A673 (cell line): ENCODE data around the gene TLE6. TPM values are rescaled to one million over a fixed set of nuclear protein-coding genes. Genes with fewer than 3 reads are reported as not detected.

Source experiments
- BruUV-seq: library from RNA; stranded (reverse); fragments of 400-500 nt; replicated peaks from 2 replicates; lab custom pipeline; 2021; lab: Mats Ljungman, UMichigan
- CTCF ChIA-PET: fragments of 300-600 bp; sonication (Branson Sonifier 250); formaldehyde crosslinking; loops from one replicate; lab custom pipeline; 2022; ENCODE audit warnings: antibody characterized with exemption; lab: Charles Lee
- POLR2A ChIA-PET: fragments of 300-600 bp; sonication (Branson Sonifier 250); formaldehyde crosslinking; loops from one replicate; lab custom pipeline; 2022; ENCODE audit warnings: antibody characterized with exemption; ENCODE audit not compliant: low non-redundant PET; lab: Charles Lee
- DNase-seq: peaks from one replicate; pipeline ENCODE4 v3.0.0-alpha.2; 2015; ENCODE audit warnings: low spot score
- H3K27ac ChIP-seq: fragments of 200-600 bp; sonication (generic); 2 replicates; pipeline ENCODE4 v1.5.1; 2016; ENCODE audit warnings: mixed run types, low read depth, mild to moderate bottlenecking, mixed read lengths, antibody characterized with exemption, low read length; ENCODE audit not compliant: poor library complexity, severe bottlenecking
- H3K27me3 ChIP-seq: fragments of 200-600 bp; sonication (generic); replicated peaks from 2 replicates; pipeline ENCODE4 v1.6.1; 2017; ENCODE audit warnings: mixed run types, low read depth, mild to moderate bottlenecking, mixed read lengths, antibody characterized with exemption, low read length; ENCODE audit not compliant: insufficient read depth, poor library complexity
- H3K36me3 ChIP-seq: fragments of 200-600 bp; sonication (generic); 2 replicates; pipeline ENCODE4 v1.6.1; 2016; ENCODE audit warnings: mixed run types, mild to moderate bottlenecking, mixed read lengths, antibody characterized with exemption, low read length; ENCODE audit not compliant: insufficient read depth, poor library complexity, severe bottlenecking
- H3K4me1 ChIP-seq: fragments of 200-600 bp; sonication (generic); 2 replicates; pipeline ENCODE4 v1.6.1; 2017; ENCODE audit warnings: mixed run types, mild to moderate bottlenecking, mixed read lengths, antibody characterized with exemption, low read length; ENCODE audit not compliant: insufficient read depth, poor library complexity, severe bottlenecking
- H3K4me3 ChIP-seq: fragments of 200-600 bp; sonication (generic); 2 replicates; pipeline ENCODE4 v1.5.1; 2016; ENCODE audit warnings: low read depth, mixed run types, mild to moderate bottlenecking, mixed read lengths, low read length; ENCODE audit not compliant: poor library complexity, severe bottlenecking
- H3K9me3 ChIP-seq: fragments of 200-600 bp; sonication (generic); 2 replicates; pipeline ENCODE4 v1.6.1; 2016; ENCODE audit warnings: mixed run types, low read depth, mild to moderate bottlenecking, mixed read lengths, antibody characterized with exemption, low read length; ENCODE audit not compliant: poor library complexity, severe bottlenecking
- EZH2 ChIP-seq: fragments of 200-600 bp; sonication (generic); IDR thresholded peaks from 2 replicates; pipeline ENCODE4 v1.6.1; 2017; ENCODE audit warnings: borderline replicate concordance, low read depth, mild to moderate bottlenecking, mixed read lengths, antibody characterized with exemption, low read length; ENCODE audit not compliant: poor library complexity, severe bottlenecking
- intact Hi-C: fragments of 100-400 bp; cut with micrococcal nuclease; formaldehyde crosslinking; loops from one replicate; pipeline ENCODE4 v1.10.0; 2022; ENCODE audit not compliant: unreplicated experiment
- total RNA-seq: library from RNA; stranded (reverse); gene quantifications from 2 replicates; pipeline ENCODE4 v1.2.3, GENCODE V29; 2021
- TF ChIP-seq, protein P1 (sequence below): fragments of 300-800, 200-600 bp; sonication (generic); conservative IDR thresholded peaks from 2 replicates; pipeline ENCODE4 v1.5.1; 2017; ENCODE audit warnings: low read depth, mild to moderate bottlenecking, antibody characterized with exemption, low read length, moderate library complexity, mixed read lengths

Gene TLE6
- total RNA-seq, 1 experiment from 2014 or later = not detected

DNA sequence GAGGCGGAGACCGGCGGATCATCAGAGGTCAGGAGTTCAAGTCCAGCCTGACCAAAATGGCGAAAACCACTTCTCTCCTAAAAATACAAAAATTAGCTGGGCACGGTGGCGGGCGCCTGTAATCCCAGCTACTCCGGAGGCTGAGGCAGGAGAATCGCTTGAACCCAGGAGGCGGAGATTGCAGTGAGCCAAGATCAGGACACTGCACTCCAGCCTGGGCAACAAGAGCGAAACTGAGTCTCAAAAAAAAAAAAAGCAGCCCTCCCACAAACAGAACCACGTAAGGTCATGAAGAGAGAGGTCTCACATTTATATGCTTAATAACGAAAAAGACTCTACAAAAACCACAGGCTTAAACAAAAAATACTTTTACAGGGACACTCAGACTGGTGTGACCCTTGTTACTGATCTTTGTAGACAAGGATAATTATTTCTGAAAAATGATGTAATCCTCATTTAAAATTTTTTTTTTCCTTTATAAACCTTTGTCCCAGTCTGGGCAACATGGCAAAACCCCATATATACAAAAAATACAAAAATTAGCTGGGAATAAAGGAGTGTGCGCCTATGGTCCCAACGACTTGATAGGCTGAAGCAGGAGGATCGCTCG lies 31.7 kb upstream of the TLE6 start:
- intact Hi-C loops = no loop called here
- POLR2A ChIA-PET = interaction anchor here (0.7 to 0.8 kb wide), 2 partner anchors 152 to 262 kb away, joined by 7 read pairs; no protein-coding TSS in a partner anchor

DNA sequence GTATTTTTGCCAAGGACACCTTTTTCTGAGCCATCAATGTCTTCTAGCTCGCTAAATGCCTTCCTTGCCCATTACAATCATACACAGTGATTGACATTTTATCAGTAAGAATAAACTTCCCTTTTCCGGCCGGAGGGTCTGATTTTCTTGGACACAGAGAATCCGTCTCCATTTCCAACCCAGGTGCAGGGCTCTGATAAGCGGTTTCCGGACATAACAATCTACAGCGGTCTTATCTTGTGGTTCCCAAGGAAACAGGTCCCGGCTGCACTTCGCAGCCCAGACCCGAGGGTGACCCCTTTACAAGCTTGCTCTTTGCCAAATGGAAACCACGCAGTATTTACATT lies 27.5 kb upstream of the TLE6 start:
- no peak for DNase-seq
- TF ChIP-seq EZH2 = no peak
- TF ChIP-seq, protein P1, sequence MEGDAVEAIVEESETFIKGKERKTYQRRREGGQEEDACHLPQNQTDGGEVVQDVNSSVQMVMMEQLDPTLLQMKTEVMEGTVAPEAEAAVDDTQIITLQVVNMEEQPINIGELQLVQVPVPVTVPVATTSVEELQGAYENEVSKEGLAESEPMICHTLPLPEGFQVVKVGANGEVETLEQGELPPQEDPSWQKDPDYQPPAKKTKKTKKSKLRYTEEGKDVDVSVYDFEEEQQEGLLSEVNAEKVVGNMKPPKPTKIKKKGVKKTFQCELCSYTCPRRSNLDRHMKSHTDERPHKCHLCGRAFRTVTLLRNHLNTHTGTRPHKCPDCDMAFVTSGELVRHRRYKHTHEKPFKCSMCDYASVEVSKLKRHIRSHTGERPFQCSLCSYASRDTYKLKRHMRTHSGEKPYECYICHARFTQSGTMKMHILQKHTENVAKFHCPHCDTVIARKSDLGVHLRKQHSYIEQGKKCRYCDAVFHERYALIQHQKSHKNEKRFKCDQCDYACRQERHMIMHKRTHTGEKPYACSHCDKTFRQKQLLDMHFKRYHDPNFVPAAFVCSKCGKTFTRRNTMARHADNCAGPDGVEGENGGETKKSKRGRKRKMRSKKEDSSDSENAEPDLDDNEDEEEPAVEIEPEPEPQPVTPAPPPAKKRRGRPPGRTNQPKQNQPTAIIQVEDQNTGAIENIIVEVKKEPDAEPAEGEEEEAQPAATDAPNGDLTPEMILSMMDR = no peak
- BruUV-seq = no TSS peak
- CTCF ChIA-PET = interaction anchor here (0.7 to 2.0 kb wide), 9 partner anchors 12 to 535 kb away, joined by 3 to 11 read pairs (median 6); no protein-coding TSS in a partner anchor
- Histone ChIP-seq H3K27ac (peak overlapping the region; percentile 84), H3K4me3 (peak overlapping the region; percentile 77), H3K36me3 (no peaks in the 10 kb centered on the region), H3K27me3 (no peaks in the 10 kb centered on the region), H3K4me1 (peaks cover 8% of the 10 kb centered on the region), H3K9me3 (no peaks in the 10 kb centered on the region)
- POLR2A ChIA-PET = interaction anchor here (0.6 to 0.7 kb wide), 2 partner anchors 167 to 545 kb away, joined by 3 to 5 read pairs; no protein-coding TSS in a partner anchor
- intact Hi-C loops = loop anchor here (10.0 kb wide), 1 partner anchor 305 kb away; no protein-coding TSS in a partner anchor

More for the DNA sequence above, 31.7 kb upstream of the TLE6 start:
- no peaks in the 10 kb centered on the region for H3K36me3 ChIP-seq
- H3K27ac ChIP-seq = peak overlapping the region; percentile 86
- TF ChIP-seq EZH2 = no peak
- TF ChIP-seq, protein P1 = no peak
- H3K9me3 ChIP-seq = no peaks in the 10 kb centered on the region
- CTCF ChIA-PET = no interaction called here
- BruUV-seq = TSS peak; percentile 80
- H3K4me3 ChIP-seq = peak overlapping the region; percentile 84
- peaks cover 8% of the 10 kb centered on the region for H3K4me1 ChIP-seq
- no peak for DNase-seq
- no peaks in the 10 kb centered on the region for H3K27me3 ChIP-seq

DNA sequence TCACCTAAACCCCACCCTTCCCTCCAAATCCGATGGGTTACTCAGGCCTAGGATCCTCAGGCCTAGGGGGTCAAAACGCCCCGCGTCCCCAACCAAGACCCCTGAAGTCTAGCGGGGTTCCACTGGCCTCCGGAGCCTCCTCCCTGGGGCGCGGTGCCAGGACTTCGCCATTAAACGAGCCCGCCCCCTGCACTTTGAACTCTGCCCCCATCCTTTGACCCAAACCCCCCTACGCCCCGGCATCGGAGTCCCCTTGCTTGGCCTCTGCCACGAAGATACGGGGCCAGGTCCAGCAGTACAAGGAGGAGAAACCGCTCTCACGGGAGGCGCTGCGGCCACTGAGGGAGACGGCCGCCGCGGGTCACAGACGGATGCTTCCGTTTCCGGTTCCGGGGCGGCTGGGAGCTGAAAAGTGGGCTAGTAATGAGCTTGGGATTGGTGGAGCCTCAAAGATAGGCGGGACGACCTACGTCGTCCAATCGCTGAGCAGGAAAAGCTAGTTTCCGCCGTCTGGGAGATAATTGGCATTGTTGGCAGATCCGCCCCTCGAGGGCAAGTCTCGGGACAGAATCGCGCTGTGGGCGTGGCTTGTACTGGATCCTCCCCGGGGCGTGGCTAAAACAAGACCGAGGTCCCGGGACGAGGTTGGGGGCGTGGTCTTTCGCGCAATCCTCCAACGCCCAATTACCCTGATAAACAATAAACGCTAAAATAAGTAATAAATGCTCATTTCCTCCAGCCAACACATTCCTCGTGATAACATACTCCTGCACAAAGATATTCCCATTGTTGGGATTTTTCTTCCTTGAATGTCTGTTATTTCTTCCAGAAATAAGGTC lies 26.9 kb upstream of the TLE6 start:
- Histone ChIP-seq H3K27me3 (no peaks in the 10 kb centered on the region), H3K27ac (peak overlapping the region; percentile 84), H3K4me3 (peak overlapping the region; percentile 77), H3K36me3 (no peaks in the 10 kb centered on the region), H3K4me1 (peaks cover 8% of the 10 kb centered on the region), H3K9me3 (no peaks in the 10 kb centered on the region)
- intact Hi-C loops = loop anchor here (10.0 kb wide), 1 partner anchor 306 kb away; no protein-coding TSS in a partner anchor
- DNase-seq = peak; percentile 99
- CTCF ChIA-PET = interaction anchor here (0.7 to 2.0 kb wide), 16 partner anchors 10 to 535 kb away, joined by 3 to 11 read pairs (median 4); no protein-coding TSS in a partner anchor
- TF ChIP-seq EZH2 = no peak
- TF ChIP-seq, protein P1 = no peak
- BruUV-seq = no TSS peak
- POLR2A ChIA-PET = interaction anchor here (0.6 to 0.7 kb wide), 4 partner anchors 50 to 883 kb away, joined by 3 to 5 read pairs (median 4); partner anchors contain the start of gene ZNF57
